Limb (tissue), 2 donors: ENCODE measurements around the gene DUSP5.

Experiments used
- DNase-seq, 2 donors: peaks; one replicate each; pipeline ENCODE4 v3.0.0-alpha.2; 2016; ENCODE audit errors: extremely low spot score in 2 of 2

Gene DUSP5

DNA sequence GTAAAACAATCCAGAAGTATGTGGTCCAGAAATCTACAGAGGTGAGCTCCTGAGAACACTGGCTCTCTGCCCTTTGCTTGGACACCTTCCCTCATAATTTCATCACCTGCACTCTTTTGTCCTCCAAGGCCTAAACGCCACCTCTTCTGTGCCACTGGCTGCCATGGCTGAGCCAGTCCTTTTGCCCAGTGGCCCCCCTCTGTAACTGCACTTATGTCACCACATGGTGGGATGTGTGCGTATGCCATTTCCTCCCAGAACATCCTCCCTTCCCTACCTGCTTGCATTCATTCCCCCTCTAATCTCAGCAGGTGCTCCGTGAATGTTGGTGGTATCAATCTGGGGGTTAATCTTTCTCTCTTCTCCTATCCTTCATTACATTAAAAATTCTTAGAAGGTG is 17.3 kb upstream of the DUSP5 start:
- no peak for DNase-seq

GRCh38 chr10:110481919-110482318 is 15.8 kb upstream of the DUSP5 start:
- DNase-seq = no peak

DNA sequence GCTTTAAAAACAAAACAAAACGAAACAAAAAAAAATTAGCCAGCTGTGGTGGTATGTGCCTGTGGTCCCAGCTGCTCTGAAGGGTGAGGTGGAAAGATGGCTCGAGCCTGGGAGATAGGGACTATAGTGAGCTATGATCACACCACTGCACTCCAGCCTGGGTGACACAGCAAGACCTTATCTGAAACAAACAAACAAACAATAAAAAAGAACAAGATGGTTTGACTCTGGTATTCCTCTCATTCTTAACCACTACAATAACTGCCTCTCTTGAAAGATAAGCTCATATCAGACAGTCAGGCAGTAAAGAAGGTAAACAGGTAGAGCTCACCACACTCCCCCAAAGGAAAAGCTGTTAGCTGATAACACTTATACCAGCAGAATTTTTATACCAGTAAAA is 14.1 kb upstream of the DUSP5 start:
- DNase-seq = no peak

- DNase-seq = no peak
Observed at GRCh38 chr10:110485541-110485940, 12.2 kb upstream of the DUSP5 start.

DNA sequence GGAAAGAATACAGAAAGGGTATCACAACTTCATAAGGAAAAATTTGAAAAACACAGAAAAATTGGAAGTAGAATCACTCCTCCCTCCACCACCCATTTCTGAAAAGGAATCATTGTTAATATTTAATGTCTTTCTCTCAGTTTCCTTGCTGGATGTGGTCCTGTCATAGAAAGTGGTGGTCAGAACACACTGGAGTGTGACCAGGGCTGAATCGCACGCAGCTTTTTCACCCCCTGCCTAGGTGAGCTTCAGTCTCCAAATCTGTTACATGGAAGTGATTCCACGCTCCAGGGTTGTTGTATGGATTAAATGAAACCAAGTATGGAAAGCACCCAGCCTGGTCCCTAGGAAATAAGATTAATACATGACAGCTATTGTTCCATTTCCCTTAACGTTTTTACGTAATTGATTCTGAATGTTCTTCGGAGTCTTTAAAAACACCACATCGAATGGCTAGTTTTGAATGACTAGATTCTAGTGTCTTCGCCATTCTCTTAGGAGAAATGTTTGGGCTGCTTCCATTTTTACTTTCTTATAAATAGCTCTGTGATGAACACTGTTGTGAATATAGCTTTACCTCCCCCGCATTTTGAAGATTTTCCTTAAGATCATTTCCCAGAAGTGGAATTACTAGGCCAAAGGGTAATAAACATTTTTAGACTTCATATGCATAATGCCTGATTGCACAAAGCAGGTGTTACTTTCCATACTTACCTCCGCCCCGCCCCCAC is 10.9 kb upstream of the DUSP5 start:
- DNase-seq = no peak

- no peak for DNase-seq
Observed at GRCh38 chr10:110487411-110488331, 10.0 kb upstream of the DUSP5 start.

- no peak for DNase-seq
Observed at GRCh38 chr10:110488332-110488681, 9.4 kb upstream of the DUSP5 start.

- DNase-seq = no peak
Observed at GRCh38 chr10:110488940-110489339, 8.8 kb upstream of the DUSP5 start.

- DNase-seq = no peak
Observed at GRCh38 chr10:110490640-110491039, 7.1 kb upstream of the DUSP5 start.

DNA sequence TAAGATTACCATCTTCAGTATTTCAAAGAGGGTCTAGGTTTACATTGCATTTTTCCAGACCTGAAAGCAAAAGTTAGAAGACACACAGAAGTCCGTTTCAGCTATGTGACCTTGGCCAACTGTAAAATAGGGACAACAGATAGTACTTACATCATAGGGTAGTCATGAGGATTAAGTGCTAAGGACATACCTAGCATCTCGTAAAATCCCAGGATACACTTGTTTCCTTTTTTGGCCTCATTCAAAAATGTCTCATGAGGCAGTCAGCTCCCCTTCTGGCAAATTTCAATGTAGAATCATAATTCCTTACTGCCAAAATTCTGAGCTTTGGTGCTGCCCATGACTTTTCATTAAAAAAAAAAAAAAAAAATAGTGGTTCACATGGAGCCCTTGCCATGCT is 6.4 kb upstream of the DUSP5 start:
- no peak for DNase-seq

GRCh38 chr10:110492069-110492822 is 5.5 kb upstream of the DUSP5 start:
- no peak for DNase-seq

DNA sequence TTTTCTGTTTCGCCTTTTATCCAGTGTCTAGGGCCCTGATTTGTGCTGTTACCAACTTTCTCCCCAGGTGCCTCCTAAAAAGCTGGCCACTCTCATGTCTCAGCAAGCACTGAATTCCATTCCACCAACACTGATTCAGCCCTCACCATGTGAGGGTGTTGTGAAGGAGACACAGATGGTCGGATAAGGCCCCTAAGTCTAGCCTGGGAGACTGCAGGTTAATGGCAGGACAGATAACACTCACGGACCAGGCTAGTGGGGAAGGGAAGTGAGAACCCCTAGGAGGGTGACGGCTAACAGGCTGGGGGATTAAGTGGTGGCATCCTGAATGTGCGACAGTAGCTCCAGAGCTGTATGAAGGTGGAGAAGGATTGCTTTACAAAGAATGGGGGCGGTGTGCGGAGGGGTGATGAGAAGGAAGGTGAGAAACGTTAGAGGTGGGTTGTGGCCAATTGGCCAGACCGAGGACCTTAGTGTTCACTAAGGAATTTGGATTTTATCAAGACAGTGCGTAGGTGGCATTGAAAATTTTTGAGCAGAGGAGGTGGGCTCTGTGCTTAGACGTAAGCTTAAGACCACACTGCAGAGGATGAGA is 3.8 kb upstream of the DUSP5 start:
- DNase-seq = no peak

DNA sequence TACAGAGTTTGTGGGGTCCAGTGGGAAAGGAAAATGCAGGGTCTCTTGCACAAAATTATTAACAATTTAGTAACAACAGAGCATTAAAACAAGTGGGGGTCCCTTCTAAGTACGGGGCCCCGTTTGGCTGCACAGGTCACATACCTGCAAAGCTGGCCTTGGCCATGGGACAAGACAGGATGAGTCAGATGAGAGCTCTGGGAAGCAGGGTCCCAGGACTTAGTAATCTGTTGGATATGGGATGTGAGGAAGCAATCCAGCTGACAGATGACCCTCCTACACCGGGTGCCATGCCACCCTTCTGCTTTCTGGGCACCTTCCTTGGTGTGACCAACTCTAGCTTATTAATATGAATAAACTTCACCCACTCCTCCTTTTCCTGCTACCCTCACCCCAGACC is 3.2 kb upstream of the DUSP5 start:
- DNase-seq = no peak

DNA sequence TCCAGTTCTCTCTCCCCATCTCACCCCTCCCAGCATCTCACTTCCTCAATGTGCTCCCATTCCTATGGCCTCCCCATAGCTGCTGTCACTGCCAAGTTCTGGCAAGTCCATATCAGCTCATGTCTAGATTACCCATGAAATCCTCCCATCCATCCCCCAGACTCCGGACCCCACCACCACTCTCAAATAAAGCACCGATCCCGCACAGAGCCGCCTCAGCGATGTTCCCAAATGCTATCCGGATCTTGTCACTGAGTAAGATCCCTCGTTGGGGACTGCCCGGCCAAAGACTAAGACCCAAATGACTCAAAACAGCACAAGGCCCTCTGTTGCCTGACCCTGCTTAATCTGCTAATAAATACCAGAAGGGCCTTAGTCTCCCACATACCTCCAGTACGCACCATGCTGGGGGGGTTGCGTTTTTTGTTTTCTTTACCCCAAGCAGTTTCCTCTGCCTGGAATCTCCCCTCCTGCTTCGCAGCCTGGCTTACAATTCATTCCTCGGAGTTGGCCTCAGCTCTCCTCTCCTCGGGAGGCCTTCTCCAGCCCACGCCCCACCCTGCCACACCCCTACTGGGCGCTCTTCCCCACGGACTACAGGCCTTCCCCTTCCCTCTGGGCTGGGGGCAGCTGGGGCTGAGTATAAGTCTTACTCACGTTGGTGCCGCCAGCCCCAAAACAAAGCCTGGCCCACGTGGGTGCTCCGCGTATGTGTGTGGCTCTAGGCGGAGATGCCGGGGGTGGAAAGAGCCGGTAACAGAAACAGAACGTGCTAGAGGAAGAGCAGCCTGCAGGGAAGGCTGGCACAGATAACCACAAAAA is 1.8 kb upstream of the DUSP5 start:
- peak in 1 of 2 donors; percentile 51 for DNase-seq

DNA sequence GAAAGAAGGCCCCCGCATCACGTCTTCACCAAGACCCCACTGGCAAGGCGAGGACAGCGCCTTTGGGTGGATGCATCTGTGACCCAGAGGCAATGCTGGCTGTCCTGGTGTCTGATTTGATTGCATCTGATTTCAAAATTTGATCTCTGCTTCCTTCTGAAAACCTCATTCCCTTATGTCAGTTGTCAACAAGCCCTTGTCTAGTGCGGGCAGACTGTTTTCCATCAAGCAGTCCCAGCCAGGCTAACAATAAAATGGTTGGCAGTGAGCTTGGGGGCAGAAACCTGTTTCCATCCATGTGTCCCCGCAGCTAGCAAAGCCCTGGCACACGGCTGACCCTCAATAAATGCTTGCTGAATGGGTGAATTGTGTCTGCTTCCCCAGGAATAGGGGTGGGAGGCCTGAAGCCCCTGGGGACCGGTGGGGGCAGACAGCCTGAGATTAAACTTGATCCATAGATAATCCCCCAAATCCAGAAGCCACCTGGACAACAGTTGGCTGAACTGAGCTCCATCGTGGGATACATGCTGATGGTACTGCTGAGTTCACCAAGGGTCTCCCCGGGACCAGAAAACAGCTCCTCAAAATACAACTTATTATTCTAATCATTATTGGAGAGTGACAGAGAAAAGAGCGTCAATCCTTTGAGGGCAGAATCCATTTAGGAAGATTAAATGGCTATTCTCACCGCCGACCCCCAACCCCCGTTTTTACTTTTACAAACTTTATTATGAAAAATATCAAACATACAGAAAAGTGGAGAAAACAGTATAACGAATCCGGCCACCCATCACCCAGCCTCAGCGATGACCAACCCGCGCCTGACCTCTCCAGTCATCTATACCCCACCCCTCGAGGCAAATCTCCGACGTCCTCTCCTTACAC is 912 bp upstream of the DUSP5 start:
- peak in 1 of 2 donors; percentile 53 for DNase-seq

- DNase-seq = peak in 1 of 2 donors; percentile 77
Observed at GRCh38 chr10:110498087-110498981, 627 bp downstream of the DUSP5 start.

DNA sequence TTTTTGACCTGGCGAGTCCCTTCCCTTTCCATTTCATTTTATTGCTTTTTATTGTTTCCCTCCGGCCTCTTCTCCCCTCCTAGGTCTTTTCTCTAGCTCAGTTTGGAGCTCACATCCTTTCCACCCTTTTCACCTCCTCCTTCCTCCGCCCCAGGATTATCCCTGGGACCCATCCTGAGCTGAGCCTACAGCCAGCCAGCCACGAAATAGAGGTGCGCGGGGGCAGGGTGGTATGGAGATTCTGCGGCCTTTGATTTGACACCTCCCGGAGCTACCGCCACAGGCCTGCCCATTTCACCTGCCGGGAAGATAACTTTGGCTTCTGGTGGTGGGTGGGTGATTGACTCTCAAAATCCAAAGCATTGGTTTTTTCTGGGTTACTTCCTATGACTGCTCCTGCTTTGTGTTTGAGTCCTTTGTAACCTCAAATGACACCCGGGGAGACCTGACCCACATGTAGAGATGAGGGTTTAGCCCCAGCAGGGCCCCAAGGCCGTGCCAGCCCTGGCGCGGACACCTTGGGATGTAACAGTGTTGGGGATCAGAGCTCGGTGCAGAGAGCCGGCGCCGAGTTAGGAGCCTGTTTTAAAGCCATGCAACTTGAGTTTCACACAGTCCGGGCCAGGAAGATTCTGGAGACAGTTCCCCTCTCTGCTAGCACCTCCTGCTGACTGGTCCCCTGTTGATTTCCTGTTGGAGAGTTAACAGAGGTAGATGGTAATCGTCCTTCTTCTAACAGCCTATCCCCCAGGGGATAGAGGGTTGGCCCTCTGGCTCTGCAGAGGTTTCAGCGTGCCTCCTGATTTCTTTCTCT is 1.5 kb downstream of the DUSP5 start:
- DNase-seq = no peak
